ENCODE results near the gene RTRAF.

The RTRAF gene

DNA sequence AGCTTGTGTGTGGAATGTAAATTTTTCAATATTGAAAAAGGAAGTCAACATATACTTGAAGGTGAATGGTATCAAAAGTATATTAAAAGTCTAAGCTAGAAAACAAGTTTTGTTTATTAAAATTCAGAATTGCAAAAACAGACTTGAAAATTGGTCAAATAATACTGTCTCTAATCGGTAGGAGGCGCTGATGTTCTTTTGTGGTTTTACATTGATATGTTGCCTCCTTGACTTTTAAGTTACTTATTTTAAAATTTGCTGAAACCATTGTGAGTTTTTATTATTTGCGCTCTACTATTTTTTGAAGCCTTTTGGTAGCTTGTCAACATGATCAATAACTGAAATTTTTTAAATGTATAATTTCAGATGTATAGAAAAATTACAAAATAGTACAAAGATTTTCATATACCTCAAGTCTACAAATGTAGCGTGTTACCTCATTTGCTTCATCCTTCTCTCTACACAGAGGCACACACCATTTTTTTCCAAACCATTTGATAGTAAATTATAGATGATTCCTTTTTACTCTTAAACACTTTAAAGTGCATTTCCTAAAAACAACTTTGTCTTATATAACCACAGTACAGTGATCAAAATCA is 6.9 kb downstream of the RTRAF start:
- DNase-seq (ENCODE audit: low spot score) = no peak

DNA sequence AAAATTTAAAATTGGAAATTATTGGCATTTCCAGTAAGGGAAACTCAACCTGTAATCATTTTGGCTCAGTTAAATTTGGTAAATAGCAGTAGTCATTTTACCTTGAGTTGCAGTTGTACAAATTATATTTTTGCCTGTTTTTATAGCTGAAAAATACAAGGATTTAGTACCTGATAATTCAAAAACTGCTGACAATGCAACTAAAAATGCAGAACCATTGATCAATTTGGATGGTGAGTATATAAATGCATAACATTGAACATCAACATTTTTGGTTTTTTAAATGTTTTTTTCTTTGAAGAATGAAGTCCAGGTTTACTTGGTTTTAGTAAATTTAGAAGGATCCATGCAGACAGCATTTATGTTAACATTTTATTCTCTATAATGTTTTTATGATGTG is 9.0 kb downstream of the RTRAF start:
- DNase-seq (ENCODE audit: low spot score) = no peak

DNA sequence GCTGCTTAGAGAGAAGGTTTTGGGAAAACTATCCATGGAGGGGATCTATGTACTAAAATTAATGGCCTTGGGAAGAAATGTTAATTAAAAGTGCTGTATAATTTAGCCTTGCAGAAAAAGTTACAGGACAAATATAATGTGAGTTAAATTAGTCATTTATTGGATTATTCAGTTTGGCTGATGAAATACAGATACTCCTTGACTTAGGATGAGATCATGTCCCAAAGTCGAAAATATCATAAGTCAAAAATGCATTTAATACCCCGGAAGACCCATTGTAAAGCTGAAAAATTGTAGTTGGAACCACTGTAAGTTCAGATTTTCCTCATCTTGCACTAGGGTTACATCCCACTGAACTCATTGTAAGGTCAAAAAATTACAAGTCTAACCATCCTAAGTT is 9.7 kb downstream of the RTRAF start:
- DNase-seq (ENCODE audit: low spot score) = no peak

DNA sequence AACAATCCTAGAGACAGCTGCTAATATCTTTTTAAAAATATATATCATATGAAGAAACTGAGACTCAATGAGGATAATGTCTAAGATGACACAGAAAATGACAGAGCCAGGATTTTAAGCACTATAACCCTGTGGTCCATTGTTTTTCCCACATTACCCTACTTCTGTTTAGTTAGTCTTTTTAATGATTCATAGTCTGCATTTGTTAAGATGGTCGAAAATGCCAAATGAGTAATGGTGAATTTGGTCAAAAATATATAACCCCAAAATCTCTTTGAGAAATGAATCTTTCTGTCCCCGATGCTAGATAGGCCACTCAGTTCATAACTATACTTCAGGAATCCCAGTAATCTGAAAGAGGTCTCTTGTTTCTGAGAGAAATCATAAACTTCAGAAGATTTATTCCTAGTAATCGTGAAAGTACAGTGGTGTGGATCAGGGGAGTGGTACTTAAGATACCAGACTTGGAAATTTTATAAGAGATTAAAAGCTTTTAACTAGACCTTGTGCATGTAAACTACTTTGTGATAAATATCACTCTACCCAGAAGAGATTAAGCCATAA is 10.8 kb downstream of the RTRAF start:
- DNase-seq (ENCODE audit: low spot score) = no peak

DNA sequence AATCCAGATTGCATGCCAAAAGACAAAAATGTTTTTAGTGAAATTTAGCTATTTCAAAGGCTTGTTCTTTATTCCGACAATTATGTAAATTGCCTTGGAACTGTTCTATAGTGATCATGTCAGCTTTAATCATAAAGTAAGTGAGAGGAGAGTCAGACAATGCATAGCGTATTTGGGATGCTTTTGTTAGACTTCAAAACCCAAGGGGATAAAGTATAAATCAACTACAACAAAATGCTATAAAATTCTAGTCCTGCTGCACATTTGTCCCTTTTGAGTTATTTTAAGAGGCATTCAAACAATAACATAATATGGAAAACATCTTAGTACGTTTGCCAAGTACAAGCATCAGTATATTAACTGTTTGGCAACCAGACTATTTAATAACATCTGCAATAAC is 11.3 kb downstream of the RTRAF start:
- DNase-seq (ENCODE audit: low spot score) = no peak

DNA sequence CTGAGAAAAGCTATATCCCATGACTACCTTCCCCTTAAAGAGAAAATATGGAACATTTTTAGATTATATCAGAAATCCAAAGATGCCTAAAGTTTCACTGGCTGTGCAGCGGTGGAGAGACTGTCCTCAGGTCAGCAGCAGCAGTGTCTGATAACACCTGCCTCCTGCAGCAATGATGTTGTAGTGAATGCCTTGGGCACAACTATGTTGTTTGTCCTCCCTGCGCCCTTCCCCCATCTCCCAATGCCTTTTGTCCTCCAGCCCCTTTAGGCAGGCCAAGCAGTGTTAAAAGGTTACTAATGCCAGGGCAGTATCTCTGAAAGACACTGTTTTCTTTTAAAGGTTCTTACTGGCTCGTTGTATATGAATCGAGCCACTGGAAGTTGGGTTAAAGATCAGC is 13.2 kb downstream of the RTRAF start:
- DNase-seq (ENCODE audit: low spot score) = no peak

DNA sequence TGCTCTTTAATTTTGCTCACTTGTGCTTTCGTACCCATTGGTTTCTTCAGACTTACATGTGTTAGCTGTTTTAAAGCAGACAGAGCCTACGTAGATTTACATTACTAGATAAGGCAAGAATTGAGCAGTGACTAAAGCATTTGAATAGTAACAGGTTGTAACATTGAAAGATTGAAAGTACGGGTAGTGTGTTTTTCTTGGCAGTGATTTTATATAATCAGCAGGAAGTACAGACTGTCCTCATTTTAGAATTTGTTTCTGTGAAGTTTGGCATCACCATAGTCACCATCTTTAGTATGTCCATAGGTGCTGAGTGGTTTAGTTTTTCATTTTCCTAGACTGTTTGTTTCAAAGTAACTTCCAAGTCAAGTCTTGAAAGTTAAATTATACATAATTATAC is 14.0 kb downstream of the RTRAF start:
- no peak for DNase-seq (ENCODE audit: low spot score)

DNA sequence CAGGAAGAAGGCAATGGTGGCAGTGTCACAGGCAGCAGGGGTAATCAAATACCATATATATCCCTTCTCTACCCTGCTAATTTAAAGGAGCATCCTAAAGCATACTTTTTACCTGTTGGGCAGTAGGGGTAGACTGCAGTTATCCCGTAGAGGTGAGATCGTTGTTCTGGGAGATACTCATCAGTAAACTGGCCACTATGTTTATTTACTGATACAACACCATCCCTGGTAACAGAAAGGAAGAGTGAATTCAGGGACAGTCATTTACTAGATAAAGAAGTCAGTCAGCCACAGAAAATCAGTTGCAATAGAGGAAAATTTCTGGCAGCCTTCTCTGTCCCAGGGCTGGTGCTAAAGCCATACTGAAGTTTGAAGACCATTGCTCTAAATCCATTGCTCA is 16.3 kb downstream of the RTRAF start:
- no peak for DNase-seq (ENCODE audit: low spot score)

DNA sequence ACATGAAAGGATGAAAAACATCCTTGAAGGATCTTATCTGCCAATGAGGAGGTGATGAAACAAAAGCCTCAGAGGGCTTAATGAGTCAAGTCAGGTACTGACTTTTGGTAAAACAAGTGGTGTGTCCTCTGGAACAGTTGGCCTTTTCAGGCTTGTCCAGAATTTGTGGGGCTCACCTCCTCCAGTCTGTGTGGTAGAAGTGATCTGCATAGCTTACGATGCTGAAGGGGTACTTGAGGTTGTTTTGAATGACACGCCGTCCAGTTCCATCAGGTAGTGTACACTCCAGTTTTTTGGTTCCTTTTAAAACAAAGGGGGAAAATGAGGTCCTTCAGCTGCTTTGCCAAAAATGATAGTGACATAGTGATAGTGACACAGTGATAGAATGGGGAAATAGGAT is 17.0 kb downstream of the RTRAF start:
- no peak for DNase-seq (ENCODE audit: low spot score)

DNA sequence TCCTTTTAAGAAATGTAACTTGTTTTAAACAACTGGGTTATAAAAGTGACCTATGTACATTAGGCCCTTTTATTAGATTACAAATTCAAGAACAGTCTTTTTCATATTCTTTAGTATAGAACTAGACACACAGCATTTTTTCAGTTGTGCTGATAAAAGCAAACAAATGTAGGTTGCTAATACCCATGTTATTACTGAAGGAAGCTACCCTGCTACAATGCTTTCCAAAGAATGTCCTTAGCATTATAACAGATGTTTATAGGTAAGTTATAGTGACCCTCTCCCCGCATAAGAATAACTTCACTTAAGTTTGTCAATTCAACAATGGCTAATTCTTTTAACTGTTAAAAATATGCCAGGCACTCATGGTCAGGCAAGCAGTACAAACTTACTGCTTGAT is 17.9 kb downstream of the RTRAF start:
- no peak for DNase-seq (ENCODE audit: low spot score)

DNA sequence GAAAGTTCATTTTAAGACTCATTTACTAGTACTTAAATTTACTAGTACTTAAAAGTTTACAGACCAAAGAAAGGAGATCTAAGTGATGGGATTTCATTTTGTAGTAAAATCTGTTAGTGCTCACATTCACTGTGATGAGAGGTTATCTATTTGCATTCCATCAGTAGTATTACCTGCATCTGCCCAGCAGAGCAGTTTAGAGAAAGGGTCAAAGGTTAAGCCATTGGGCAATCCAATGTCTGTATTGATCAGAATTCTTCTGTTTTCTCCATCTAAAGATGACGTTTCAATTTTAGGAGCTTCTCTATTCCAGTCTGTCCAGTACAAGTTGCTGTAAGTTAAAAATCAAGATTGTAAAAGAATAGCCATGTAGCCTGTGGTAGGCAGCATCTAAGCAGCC is 18.3 kb downstream of the RTRAF start:
- no peak for DNase-seq (ENCODE audit: low spot score)

DNA sequence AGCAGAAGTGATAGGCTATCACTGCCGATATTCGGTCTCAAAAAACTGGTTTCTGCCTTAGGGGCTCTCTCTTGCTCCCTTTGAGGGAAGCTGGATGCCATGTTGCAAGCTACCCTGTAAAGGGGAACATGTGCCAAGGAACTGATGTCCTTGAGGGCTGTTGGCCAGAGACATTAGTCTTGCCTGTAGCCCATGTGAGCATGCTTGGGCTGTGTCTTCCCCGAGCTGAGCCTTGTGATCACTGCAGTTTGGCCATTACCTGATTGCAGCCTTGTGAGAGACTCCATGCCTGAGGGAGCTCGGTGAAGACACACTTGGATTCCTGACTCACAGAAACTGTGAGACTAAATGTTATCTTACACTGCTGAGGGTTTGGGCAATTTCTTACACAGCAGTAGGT is 18.8 kb downstream of the RTRAF start:
- DNase-seq (ENCODE audit: low spot score) = no peak

DNA sequence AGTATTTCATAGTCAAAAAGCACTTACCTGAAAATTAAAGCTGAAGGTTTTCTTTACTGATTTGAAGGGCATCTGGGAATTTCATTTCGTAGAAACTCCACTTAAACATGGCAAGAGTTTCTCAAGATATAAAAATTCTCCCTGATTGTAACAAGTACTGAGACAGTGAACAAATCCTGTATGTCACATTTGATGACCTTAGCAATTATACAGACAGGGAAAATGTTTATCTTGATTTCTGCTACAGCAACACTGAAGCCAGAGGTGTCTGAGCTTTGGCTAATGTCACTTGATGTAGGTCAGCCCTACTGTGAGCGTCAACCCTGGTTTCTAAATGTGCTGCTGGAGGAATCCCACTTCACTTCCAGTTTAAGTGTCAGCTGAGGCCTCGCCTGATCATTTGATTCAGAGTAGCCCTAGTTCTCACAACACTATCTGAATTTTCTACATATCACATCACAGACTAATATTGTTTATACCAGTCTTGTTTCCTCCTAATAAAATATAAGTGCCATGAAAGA is 20.9 kb downstream of the RTRAF start:
- DNase-seq (ENCODE audit: low spot score) = no peak

DNA sequence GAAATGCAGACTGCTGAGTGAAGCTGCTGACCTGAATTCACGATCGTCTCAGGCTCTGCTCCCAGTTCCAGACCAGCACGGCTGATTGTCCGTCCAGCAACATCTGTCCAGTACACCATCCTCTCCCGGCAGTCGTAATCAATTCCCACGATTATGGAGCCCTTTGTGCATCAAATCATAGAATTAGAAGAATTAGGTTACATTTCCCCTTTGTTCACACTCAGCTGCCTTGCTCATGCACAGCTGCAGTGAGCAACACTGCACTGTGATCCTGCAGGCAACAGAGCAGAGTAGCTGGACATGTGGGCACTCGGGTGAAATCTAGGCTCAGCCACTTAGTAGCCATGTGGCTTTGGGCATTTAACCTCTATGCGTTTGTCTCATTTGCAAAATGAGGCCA is 22.2 kb downstream of the RTRAF start:
- no peak for DNase-seq (ENCODE audit: low spot score)

DNA sequence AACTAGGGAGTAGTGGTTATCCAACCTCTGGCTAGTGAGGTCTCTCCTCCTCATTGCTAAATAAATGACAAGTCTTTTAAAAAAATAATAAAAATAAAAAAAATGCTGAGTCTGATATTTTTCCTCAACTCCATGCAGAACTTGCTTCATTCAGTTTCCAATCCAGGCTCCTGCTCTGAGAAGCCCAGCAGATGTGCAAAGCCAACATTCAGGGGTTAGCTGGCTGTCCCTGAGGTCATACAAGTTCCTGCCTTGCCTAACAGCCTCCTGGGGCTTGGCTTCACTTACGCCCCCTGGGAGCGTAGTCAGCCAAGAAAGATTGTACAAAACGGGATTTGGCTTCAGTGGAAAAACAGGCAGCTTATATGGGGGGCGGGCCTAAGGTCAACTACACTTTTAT is 23.3 kb downstream of the RTRAF start:
- DNase-seq (ENCODE audit: low spot score) = no peak

DNA sequence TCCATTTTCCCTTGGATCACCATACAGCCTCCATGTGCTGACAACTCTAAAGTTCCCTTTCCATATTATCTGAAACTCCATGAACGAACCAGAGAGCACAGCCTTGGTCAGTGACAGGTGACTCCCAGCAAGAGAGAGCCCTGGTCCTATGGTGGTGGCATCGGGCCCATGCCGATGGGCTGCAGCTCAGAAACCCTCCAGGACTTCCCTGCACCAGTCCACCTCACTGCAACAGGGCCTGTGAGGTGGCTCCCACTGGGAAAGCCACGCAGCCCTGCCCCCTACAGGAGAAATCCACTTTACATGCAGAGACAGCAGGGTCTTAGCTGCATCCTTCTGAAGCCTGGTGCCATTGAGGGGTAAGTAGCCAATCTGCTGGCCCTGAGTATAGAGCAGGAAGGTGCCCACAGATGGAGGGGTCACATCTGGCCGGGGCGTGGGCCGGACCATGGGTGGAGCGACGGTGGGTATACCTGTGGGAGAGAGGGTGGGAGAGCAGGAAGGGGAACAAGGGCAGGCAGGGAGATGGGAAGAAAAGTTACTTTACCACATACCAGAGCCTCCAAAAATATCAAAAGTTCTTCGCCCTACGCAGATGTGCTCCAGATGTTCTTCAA is 24.7 kb downstream of the RTRAF start:
- DNase-seq (ENCODE audit: low spot score) = no peak

DNA sequence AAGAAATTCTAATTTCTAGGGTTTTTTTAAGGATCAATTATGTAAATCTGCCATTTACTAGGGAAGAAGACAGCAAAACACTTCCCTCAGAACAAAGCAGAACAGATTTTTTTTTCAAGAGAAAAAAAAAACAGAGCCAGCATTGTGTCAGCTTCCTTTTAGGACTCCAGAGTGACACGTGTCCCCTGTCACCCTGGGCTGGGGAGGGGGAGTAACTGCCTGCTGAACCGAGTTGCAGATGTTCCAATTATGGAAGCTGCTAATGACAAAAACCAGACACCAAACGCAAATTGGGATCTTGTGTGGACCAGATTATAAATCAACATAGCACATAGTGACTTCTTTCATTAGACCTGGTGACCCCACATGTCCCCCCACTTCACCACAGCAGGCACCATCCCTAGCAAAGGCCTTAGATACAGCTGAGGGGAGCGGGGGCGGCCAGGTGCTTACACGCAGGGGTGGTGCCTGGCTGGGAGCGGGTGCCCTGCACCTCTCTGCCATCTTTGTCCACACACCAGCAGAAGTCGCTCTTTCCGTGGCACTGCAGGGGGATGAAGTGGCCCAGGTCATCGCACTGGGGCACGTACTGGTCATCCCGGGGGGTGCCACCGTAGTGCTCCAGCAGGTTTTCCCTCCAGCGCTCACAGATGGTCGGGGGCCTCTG is 25.4 kb downstream of the RTRAF start:
- no peak for DNase-seq (ENCODE audit: low spot score)

DNA sequence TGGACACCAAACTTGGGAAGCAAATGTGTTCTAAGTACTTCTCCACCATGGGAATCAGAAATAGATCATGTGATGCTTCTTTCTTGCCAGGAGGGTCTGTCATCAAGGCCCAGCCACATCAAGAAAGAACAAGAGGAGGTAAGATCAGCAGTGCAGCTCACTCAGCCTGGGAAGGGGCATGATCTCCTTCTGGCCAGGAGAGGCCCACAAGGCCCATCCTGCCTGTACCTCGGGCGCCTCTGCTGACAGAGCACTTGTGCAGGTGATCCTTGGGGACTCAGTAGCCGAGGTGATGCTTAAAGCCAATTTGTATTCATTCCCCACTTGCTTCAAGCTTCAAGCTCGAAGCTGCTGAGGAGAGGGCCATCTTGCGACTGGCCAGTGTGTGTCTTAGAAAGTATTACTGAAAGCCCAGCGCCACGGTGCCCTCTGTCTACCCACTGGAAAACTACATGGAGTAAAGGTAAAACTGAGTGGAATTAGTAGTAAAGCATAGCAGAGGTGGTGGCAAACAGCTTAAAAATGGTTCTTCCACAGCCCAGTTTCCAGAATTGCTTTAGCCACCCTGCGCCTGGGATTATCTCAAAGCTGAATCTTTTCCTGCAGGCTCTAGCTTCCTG is 26.2 kb downstream of the RTRAF start:
- no peak for DNase-seq (ENCODE audit: low spot score)

DNA sequence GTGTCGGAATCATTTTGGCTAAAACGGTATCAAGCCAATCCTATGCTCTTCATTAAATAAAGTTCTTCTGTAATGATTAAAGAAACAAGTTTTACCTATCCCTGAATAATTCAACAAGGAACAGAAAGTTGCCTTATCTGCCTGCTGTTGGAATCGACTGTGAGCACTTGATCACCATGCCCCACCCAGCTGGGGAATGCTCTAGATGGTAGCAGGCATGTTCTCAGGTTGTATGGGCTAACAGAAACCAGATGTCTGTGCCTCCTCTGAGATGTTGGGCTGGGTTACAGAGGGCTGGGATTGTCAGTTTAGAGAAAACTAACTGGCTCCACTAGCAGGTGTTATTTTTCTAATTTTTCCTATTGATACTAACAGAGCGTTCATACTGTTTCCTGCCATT is 28.9 kb downstream of the RTRAF start:
- DNase-seq (ENCODE audit: low spot score) = no peak

DNA sequence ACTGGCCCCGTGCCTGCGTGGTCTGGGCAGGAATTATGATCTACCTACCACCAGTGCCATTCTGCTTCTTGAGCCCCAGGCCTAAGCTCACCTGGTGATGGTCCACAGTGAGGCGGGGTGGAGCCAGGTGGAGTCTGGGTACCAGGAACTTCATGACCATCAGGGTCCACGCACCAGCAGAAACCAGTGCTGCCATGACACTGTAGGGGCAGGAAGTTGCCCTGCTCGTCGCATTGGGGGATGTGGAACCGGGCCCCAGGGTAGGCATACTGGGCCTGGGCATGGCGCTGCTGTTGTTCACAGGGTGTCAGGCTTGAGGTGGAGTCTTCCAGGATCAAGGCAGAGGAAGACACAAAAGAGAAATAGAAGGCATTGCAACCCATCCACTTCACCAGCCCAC is 29.6 kb downstream of the RTRAF start:
- DNase-seq (ENCODE audit: low spot score) = no peak

DNA sequence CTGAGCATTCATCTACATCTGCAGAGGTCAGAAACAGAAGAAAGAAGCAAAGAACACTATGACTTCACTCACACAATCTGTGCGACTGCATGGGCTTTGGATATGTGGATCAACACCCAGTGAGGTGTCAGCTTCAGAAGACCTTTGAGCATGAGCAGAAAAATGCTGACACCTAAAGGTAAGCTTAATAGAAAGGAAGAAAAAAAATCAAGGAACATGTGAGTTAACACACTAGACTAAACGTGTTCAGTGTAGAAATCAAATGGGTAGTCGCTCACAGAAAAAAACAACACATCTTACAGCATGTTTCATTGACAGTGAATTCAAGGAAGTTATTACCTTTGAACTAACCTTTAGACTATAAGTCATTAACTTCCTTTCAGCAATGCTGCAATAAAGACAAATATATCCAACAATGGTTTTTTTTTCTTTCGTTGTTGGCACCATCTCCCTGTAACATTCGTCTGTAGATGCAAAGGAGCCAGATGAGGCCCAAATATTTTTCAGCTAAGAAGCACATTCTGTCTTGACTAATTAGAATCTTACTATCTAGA is 30.9 kb downstream of the RTRAF start:
- no peak for DNase-seq (ENCODE audit: low spot score)

DNA sequence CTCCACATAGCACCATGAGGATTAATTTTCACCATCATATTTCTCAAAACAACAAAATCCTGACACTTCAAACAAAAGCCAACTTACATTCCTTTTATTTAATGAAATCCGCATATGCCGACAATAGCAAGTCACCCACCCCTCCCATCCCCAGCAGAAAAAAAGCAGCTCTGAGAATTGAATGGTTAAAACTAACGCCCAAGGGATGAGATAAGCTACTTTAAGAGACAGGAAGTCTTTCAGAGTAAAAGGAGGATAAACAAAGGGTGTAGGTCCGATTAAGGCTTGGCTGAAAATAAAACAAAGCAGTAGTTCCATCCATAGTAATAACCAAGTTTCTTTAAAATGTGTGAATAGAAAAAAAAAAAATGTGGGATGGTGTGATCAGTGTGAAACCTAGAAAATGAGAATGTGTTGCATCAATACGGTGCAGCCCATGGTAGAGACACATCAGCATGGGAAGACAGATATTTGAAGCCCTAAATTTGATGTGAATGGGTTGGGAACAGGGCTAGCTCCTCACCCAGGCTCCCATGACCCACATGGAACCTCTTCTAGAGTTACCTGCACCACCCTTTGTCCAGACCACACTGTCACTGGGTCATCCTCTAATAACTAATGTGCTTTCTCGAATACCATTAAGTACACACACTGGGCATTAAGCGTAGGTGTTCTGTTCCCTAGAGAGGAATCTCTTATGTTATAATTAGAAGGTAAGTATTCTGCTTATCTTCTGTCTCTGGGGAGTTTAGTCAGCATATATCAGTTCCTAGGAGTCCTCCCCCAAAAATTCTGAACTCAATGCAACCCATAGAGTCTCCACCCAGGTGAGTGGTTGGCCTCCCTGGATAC is 31.7 kb downstream of the RTRAF start:
- no peak for DNase-seq (ENCODE audit: low spot score)
